Endothelial cell of umbilical vein (primary cell): ENCODE data around the gene DAAM1. TPM values are rescaled to one million over a fixed set of nuclear protein-coding genes. Genes with fewer than 3 reads are reported as not detected.

Experiments
- BruUV-seq: library from RNA; stranded (reverse); fragments of 400-500 nt; replicated peaks from 2 replicates; lab custom pipeline; 2021; lab: Mats Ljungman, UMichigan
- CTCF ChIA-PET: fragments of 300-600, 350-600 bp; sonication (Branson Sonifier 250); formaldehyde crosslinking; loops from one replicate; lab custom pipeline; 2021; ENCODE audit warnings: antibody characterized with exemption, inconsistent platforms; lab: Charles Lee
- POLR2A ChIA-PET: fragments of 300-600, 350-600 bp; sonication (Branson Sonifier 250); formaldehyde crosslinking; loops from one replicate; lab custom pipeline; 2021; ENCODE audit warnings: antibody characterized with exemption, inconsistent platforms; lab: Charles Lee
- DNase-seq: peaks from one replicate; pipeline ENCODE4 v3.0.0-alpha.2; 2011; ENCODE audit warnings: low read depth, low spot score
- FAIRE-seq: peaks from 2 replicates; lab custom pipeline; 2011; peaks lifted over from hg19 to GRCh38; lab: Jason Lieb, UNC
- H2AFZ ChIP-seq: 2 replicates; pipeline ENCODE4 v1.6.0; 2012; ENCODE audit warnings: low read depth, low read length, control low read depth, inconsistent platforms
- H3K27ac ChIP-seq: 2 replicates; pipeline ENCODE4 v1.5.1; 2011; ENCODE audit warnings: low read depth, mild to moderate bottlenecking, control low read depth, low read length, moderate library complexity; ENCODE audit not compliant: insufficient read depth
- H3K27me3 ChIP-seq, 2 experiments: 2 replicates each; pipeline versions ENCODE4 v1.6.0 to v1.6.1; 2011; ENCODE audit warnings: low read length in 2 of 2, mixed read lengths in 1 of 2; ENCODE audit not compliant: control insufficient read depth in 2 of 2, insufficient read depth in 2 of 2
- H3K36me3 ChIP-seq, 2 experiments: 2 replicates in 1 of 2; 3 replicates in 1 of 2; pipeline ENCODE4 v1.5.1; 2011; ENCODE audit warnings: low read length in 2 of 2, mild to moderate bottlenecking in 1 of 2, moderate library complexity in 1 of 2; ENCODE audit not compliant: control insufficient read depth in 2 of 2, insufficient read depth in 2 of 2; ENCODE audit errors: extremely low read depth in 1 of 2
- H3K4me1 ChIP-seq: 3 replicates; pipeline ENCODE4 v1.5.1; 2011; ENCODE audit warnings: mild to moderate bottlenecking, low read length; ENCODE audit not compliant: control insufficient read depth, insufficient read depth; ENCODE audit errors: extremely low read depth
- H3K4me2 ChIP-seq: 2 replicates; pipeline ENCODE4 v1.6.1; 2011; ENCODE audit warnings: low read length, control low read depth, mixed read lengths; ENCODE audit not compliant: insufficient read depth
- H3K4me3 ChIP-seq, 3 experiments: fragments of 200-600 bp in 1 of 3; sonication (generic), shearing (Covaris generic) in 1 of 3; replicated peaks in 1 of 3; 2 replicates each; pipeline ENCODE4 v1.5.1; 2011 to 2016; ENCODE audit warnings: control low read depth in 3 of 3, low read length in 3 of 3, mild to moderate bottlenecking in 2 of 3, inconsistent platforms in 1 of 3, low read depth in 1 of 3, moderate library complexity in 1 of 3; ENCODE audit not compliant: insufficient read depth in 1 of 3
- H3K79me2 ChIP-seq: 2 replicates; pipeline ENCODE4 v1.6.0; 2012; ENCODE audit warnings: low read length, inconsistent platforms; ENCODE audit not compliant: control insufficient read depth, insufficient read depth
- H3K9ac ChIP-seq: replicated peaks from 2 replicates; pipeline ENCODE3; 2011; ENCODE audit warnings: low read length, control low read depth; ENCODE audit not compliant: insufficient read depth; ENCODE audit errors: extremely low read depth
- H3K9me1 ChIP-seq: replicated peaks from 3 replicates; pipeline ENCODE4 v1.6.0; 2011; ENCODE audit warnings: mild to moderate bottlenecking, low read length; ENCODE audit not compliant: control insufficient read depth, insufficient read depth; ENCODE audit errors: extremely low read depth
- H3K9me3 ChIP-seq: replicated peaks from 2 replicates; pipeline ENCODE4 v1.5.1; 2012; ENCODE audit warnings: low read length, inconsistent platforms; ENCODE audit not compliant: control insufficient read depth, insufficient read depth
- H4K20me1 ChIP-seq: replicated peaks from 2 replicates; pipeline ENCODE3; 2011; ENCODE audit warnings: mild to moderate bottlenecking, low read length; ENCODE audit not compliant: control insufficient read depth, insufficient read depth; ENCODE audit errors: extremely low read depth
- CTCF ChIP-seq, 2 donors: IDR thresholded peaks; 1 replicate in 1 of 2; 2 replicates in 1 of 2; pipeline ENCODE4 v1.5.1; 2011; ENCODE audit warnings: low read length in 2 of 2, mild to moderate bottlenecking in 2 of 2, moderate library complexity in 2 of 2, control low read depth in 1 of 2, inconsistent platforms in 1 of 2, low read depth in 1 of 2; ENCODE audit not compliant: insufficient read depth in 1 of 2; ENCODE audit errors: extremely low read depth in 1 of 2
- EZH2 ChIP-seq: IDR thresholded peaks from 2 replicates; pipeline ENCODE4 v1.6.1; 2012; ENCODE audit warnings: borderline replicate concordance, low read depth, mild to moderate bottlenecking, moderate library complexity, low read length, inconsistent platforms; ENCODE audit not compliant: severe bottlenecking
- FOS ChIP-seq: IDR thresholded peaks from 2 replicates; pipeline ENCODE4 v1.6.1; 2011; ENCODE audit warnings: mild to moderate bottlenecking, low read length, moderate library complexity, borderline replicate concordance; ENCODE audit not compliant: insufficient read depth
- GATA2 ChIP-seq: IDR thresholded peaks from 2 replicates; pipeline ENCODE4 v1.7.0; 2011; ENCODE audit warnings: low read depth, mild to moderate bottlenecking, moderate library complexity, mixed read lengths, low read length; ENCODE audit not compliant: insufficient read length, insufficient read depth
- JUN ChIP-seq: IDR thresholded peaks from 2 replicates; pipeline ENCODE4 v1.6.1; 2011; ENCODE audit warnings: borderline replicate concordance, low read depth; ENCODE audit not compliant: insufficient read length, insufficient read depth
- MAX ChIP-seq: IDR thresholded peaks from 2 replicates; pipeline ENCODE4 v1.6.1; 2011; ENCODE audit not compliant: insufficient read depth, insufficient read length
- MYC ChIP-seq: IDR thresholded peaks from one replicate; pipeline ENCODE4 v1.6.1; 2011; ENCODE audit warnings: mild to moderate bottlenecking, low read depth, low read length
- POLR2A ChIP-seq: IDR thresholded peaks from 2 replicates; pipeline ENCODE4 v1.6.1; 2012; ENCODE audit warnings: low read depth, mild to moderate bottlenecking, control low read depth, low read length
- POLR2AphosphoS5 ChIP-seq: IDR thresholded peaks from 2 replicates; pipeline ENCODE4 v1.6.1; 2012; ENCODE audit warnings: low read depth, mild to moderate bottlenecking, control low read depth, low read length, moderate library complexity; ENCODE audit not compliant: insufficient read depth
- dilution Hi-C: fragments of 300-500 bp; cut with MboI; formaldehyde crosslinking; loops from one replicate; pipeline ENCODE4 v1.15.0; 2019; ENCODE audit warnings: low sequenced_read_pairs; ENCODE audit not compliant: extremely low pct_ligation_motif_present
- intact Hi-C: fragments of 100-400 bp; cut with micrococcal nuclease; formaldehyde crosslinking; loops from one replicate; pipeline ENCODE4 v1.10.0; 2022
- polyA plus RNA-seq, 4 experiments: library from polyadenylated mRNA; depleted of rRNA in 3 of 4; stranded (reverse) in 3 of 4; unstranded in 1 of 4; fragments of >200 nt; gene quantifications; 2 replicates each; pipeline versions ENCODE4 v1.2.1 to v1.2.3, GENCODE V29; 2011 to 2012; ENCODE audit warnings: missing spikeins in 1 of 4
- total RNA-seq: library from RNA; stranded (reverse); gene quantifications from 2 replicates; pipeline ENCODE4 v1.2.3, GENCODE V29; 2021

DAAM1 gene
- total and polyA plus RNA-seq, 2 donors (not counting 3 experiments of a cell fraction or from before 2014, with no cell fraction given): 10.2 to 25.3 TPM

GRCh38 chr14:59313144-59313651 is 124.7 kb downstream of the DAAM1 start:
- intact Hi-C loops (no loop called here), dilution Hi-C loops (no loop called here)
- Histone ChIP-seq H3K9me3 (no peaks in the 10 kb centered on the region), H3K9me1 (no peaks in the 10 kb centered on the region), H4K20me1 (no peaks in the 10 kb centered on the region), H3K9ac (no peak overlapping the region), H3K27me3 (no peaks in the 10 kb centered on the region), H2AFZ (no peak overlapping the region), H3K4me2 (no peak overlapping the region), H3K4me1 (peaks cover 17% of the 10 kb centered on the region), H3K27ac (no peak overlapping the region), H3K4me3 (no peak overlapping the region), H3K36me3 (no peaks in the 10 kb centered on the region), H3K79me2 (no peaks in the 10 kb centered on the region)
- DNase-seq: no peak
- no TSS peak for BruUV-seq
- ChIA-PET POLR2A (no interaction called here), CTCF (interaction anchor here (1.4 kb wide), 1 partner anchor 119 kb away, joined by 3 read pairs; no protein-coding TSS in a partner anchor)
- FAIRE-seq: no peak
- TF ChIP-seq POLR2A (no peak), POLR2AphosphoS5 (no peak), CTCF (IDR thresholded peaks at IDR 0.05; ENCODE audit: extremely low read depth in 1 of 2, insufficient read depth in 1 of 2, low read depth in 1 of 2, low read length in 2 of 2) (no peak), GATA2 (no peak), JUN (no peak), FOS (no peak), EZH2 (no peak), MYC (no peak), MAX (no peak)
